ENCODE data around the gene UCN2. TPM values are rescaled to one million over a fixed set of nuclear protein-coding genes. Genes with fewer than 3 reads are reported as not detected.

UCN2 gene
- total and polyA plus RNA-seq, 2 donors from 2014 or later: not detected

DNA sequence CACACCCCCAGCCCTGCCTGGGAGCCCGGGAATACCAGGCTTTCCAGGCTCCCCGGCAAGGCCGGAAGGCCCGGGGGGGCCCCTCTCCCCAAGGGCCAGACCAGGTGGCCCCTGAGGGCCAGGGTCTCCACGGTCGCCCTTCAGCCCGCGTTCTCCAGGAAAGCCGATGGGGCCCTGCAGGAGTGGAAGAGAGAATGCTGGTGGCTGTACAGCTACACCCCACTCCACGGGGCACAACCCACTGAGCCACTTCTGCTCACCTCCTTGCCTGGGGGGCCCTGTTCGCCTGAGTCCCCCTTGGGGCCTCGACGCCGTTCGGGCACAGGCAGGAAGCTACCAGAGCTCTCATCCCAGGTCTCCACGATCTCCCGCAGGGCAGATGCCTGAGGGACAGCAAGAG is 11.8 kb upstream of the UCN2 start:
- Histone ChIP-seq H3K27ac (ENCODE audit: low read depth in 2 of 2, low read length in 2 of 2) (no peak overlapping the region), H3K36me3 (ENCODE audit: control insufficient read depth in 2 of 3, insufficient read depth in 3 of 3, low read length in 3 of 3) (peaks cover 0 to 2% (median 0%) of the 10 kb centered on the region in 3 donors), H3K9ac (ENCODE audit: low read length in 3 of 3) (no peak overlapping the region), H3K27me3 (ENCODE audit: control insufficient read depth, insufficient read depth, low read length) (no peaks in the 10 kb centered on the region), H3K9me3 (ENCODE audit: control insufficient read depth in 2 of 3, insufficient read depth in 1 of 3, low read length in 3 of 3) (no peaks in the 10 kb centered on the region), H3K4me1 (ENCODE audit: control insufficient read depth in 2 of 3, insufficient read depth in 2 of 3, low read depth in 1 of 3, low read length in 3 of 3) (no peaks in the 10 kb centered on the region), H3K4me3 (ENCODE audit: low read length in 3 of 3) (no peak overlapping the region)
- no peak for DNase-seq
- FAIRE-seq: no peak
- intact Hi-C loops (cut with DNase I): no loop called here
- TF ChIP-seq, protein P1, sequence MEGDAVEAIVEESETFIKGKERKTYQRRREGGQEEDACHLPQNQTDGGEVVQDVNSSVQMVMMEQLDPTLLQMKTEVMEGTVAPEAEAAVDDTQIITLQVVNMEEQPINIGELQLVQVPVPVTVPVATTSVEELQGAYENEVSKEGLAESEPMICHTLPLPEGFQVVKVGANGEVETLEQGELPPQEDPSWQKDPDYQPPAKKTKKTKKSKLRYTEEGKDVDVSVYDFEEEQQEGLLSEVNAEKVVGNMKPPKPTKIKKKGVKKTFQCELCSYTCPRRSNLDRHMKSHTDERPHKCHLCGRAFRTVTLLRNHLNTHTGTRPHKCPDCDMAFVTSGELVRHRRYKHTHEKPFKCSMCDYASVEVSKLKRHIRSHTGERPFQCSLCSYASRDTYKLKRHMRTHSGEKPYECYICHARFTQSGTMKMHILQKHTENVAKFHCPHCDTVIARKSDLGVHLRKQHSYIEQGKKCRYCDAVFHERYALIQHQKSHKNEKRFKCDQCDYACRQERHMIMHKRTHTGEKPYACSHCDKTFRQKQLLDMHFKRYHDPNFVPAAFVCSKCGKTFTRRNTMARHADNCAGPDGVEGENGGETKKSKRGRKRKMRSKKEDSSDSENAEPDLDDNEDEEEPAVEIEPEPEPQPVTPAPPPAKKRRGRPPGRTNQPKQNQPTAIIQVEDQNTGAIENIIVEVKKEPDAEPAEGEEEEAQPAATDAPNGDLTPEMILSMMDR (IDR thresholded peaks at IDR 0.05; ENCODE audit: borderline replicate concordance, extremely low read depth, insufficient read depth): no peak

DNA sequence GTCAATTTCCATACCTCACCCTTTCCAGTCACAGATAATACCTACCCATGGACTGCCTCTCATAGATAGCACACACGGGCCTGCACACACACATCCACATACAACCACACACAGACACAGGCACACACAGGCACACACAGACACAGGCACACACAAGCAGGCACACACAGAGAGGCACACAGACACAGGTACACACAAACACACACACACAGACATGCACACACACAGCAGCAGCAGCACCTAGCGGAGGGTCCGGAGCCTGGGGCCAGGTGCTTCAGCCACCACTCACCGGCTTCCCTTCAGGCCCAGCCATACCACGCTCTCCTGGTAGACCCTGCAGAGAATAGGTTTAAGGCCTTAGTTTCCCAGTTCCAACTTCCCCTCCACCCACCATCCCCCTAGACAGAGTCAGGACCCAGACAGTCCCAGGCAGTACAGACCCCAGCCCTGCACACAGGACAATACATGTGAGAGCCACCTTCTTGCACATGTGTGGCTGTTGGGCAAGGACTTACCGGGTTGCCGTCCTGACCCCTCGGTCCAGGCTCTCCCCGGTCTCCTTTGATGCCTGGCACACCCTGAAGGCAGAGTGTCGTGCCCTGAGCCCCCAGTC is 10.5 kb upstream of the UCN2 start:
- intact Hi-C loops (cut with DNase I): no loop called here
- Histone ChIP-seq H3K9me3 (ENCODE audit: control insufficient read depth in 2 of 3, insufficient read depth in 1 of 3, low read length in 3 of 3) (no peaks in the 10 kb centered on the region), H3K4me1 (ENCODE audit: control insufficient read depth in 2 of 3, insufficient read depth in 2 of 3, low read depth in 1 of 3, low read length in 3 of 3) (no peaks in the 10 kb centered on the region), H3K4me3 (ENCODE audit: low read length in 3 of 3) (no peak overlapping the region), H3K27ac (ENCODE audit: low read depth in 2 of 2, low read length in 2 of 2) (no peak overlapping the region), H3K9ac (ENCODE audit: low read length in 3 of 3) (no peak overlapping the region), H3K27me3 (ENCODE audit: control insufficient read depth, insufficient read depth, low read length) (no peaks in the 10 kb centered on the region), H3K36me3 (ENCODE audit: control insufficient read depth in 2 of 3, insufficient read depth in 3 of 3, low read length in 3 of 3) (peaks cover 0 to 2% (median 0%) of the 10 kb centered on the region in 3 donors)
- TF ChIP-seq, protein P1 (IDR thresholded peaks at IDR 0.05; ENCODE audit: borderline replicate concordance, extremely low read depth, insufficient read depth): no peak
- no peak for DNase-seq
- FAIRE-seq: no peak

GRCh38 chr3:48572517-48572916 is 8.9 kb upstream of the UCN2 start:
- intact Hi-C loops (cut with DNase I): no loop called here
- peaks cover 0 to 2% (median 0%) of the 10 kb centered on the region in 3 donors for H3K36me3 ChIP-seq (ENCODE audit: control insufficient read depth in 2 of 3, insufficient read depth in 3 of 3, low read length in 3 of 3)
- TF ChIP-seq, protein P1 (IDR thresholded peaks at IDR 0.05; ENCODE audit: borderline replicate concordance, extremely low read depth, insufficient read depth): no peak

DNA sequence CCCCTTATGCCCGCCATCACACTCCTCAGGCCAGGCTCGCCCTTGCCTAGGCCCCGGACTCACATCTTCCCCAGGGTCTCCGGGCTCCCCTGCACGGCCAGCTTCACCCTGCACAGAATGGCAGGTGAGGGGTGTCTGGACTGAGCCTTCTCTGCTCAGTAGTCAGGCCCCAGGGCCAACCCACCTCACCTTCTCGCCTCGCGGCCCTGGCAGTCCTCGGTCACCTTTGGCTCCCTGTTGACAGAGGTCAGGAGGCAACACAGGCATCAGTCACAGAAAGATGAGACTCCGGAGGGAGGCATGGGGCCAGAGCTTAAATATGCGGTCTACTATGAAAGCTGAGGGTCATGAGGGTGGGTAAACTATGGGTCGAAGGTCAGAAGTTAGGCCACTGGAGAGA is 8.4 kb upstream of the UCN2 start:
- H3K27ac ChIP-seq (ENCODE audit: low read depth in 2 of 2, low read length in 2 of 2): no peak overlapping the region
- no peak overlapping the region for H3K4me3 ChIP-seq (ENCODE audit: low read length in 3 of 3)
- no peak overlapping the region for H3K9ac ChIP-seq (ENCODE audit: low read length in 3 of 3)
- H3K4me1 ChIP-seq (ENCODE audit: control insufficient read depth in 2 of 3, insufficient read depth in 2 of 3, low read depth in 1 of 3, low read length in 3 of 3): no peaks in the 10 kb centered on the region
- TF ChIP-seq, protein P1 (IDR thresholded peaks at IDR 0.05; ENCODE audit: borderline replicate concordance, extremely low read depth, insufficient read depth): no peak
- intact Hi-C loops (cut with DNase I): no loop called here
- no peaks in the 10 kb centered on the region for H3K27me3 ChIP-seq (ENCODE audit: control insufficient read depth, insufficient read depth, low read length)
- DNase-seq (no peak), FAIRE-seq (no peak)
- H3K9me3 ChIP-seq (ENCODE audit: control insufficient read depth in 2 of 3, insufficient read depth in 1 of 3, low read length in 3 of 3): no peaks in the 10 kb centered on the region
- no peaks in the 10 kb centered on the region for H3K36me3 ChIP-seq (ENCODE audit: control insufficient read depth in 2 of 3, insufficient read depth in 3 of 3, low read length in 3 of 3)

More at GRCh38 chr3:48572517-48572916, 8.9 kb upstream of the UCN2 start:
- DNase-seq (no peak), FAIRE-seq (no peak)
- Histone ChIP-seq H3K4me1 (ENCODE audit: control insufficient read depth in 2 of 3, insufficient read depth in 2 of 3, low read depth in 1 of 3, low read length in 3 of 3) (no peaks in the 10 kb centered on the region), H3K4me3 (ENCODE audit: low read length in 3 of 3) (no peak overlapping the region), H3K9me3 (ENCODE audit: control insufficient read depth in 2 of 3, insufficient read depth in 1 of 3, low read length in 3 of 3) (no peaks in the 10 kb centered on the region), H3K27me3 (ENCODE audit: control insufficient read depth, insufficient read depth, low read length) (no peaks in the 10 kb centered on the region), H3K27ac (ENCODE audit: low read depth in 2 of 2, low read length in 2 of 2) (no peak overlapping the region), H3K9ac (ENCODE audit: low read length in 3 of 3) (no peak overlapping the region)

Measured in kidney (tissue), 14 donors.